GM21619 (cell line): ENCODE results near the gene CLASP2.
A peak's percentile ranks its signal among the peaks of the same experiment; 100 is the strongest.
"Not testable (repeated sequence)": the region's sequence is repeated elsewhere in the genome, so short reads cannot be mapped to it uniquely, and the experiment has no call there.

ENCODE experiments used
- ATAC-seq: cut with Tn5 transposase; IDR thresholded peaks from one replicate; pipeline ENCODE4 v1.9.1; 2021; ENCODE audit not compliant: unreplicated experiment

The CLASP2 gene

GRCh38 chr3:33717866-33718594 is at the start of gene CLASP2:
CLASP2 (minus strand) TSS chr3:33718254; CDS start chr3:33718002, 252 bp downstream.
- peak; percentile 95 for ATAC-seq

GRCh38 chr3:33758864-33759263 is 40.8 kb upstream of the CLASP2 start:
- no peak for ATAC-seq

- no peak for ATAC-seq
These were observed 40.2 kb upstream of the CLASP2 start for GRCh38 chr3:33758281-33758680.

- ATAC-seq, result not testable (repeated sequence)
These were observed 36.3 kb upstream of the CLASP2 start for GRCh38 chr3:33754391-33754790.

- no peak for ATAC-seq
These were observed 33.3 kb upstream of the CLASP2 start for GRCh38 chr3:33751336-33751735.

GRCh38 chr3:33750211-33750548 is 32.1 kb upstream of the CLASP2 start:
- ATAC-seq, result no peak

- no peak for ATAC-seq
These were observed 31.6 kb upstream of the CLASP2 start for GRCh38 chr3:33749546-33750210.

GRCh38 chr3:33746416-33747116 is 28.5 kb upstream of the CLASP2 start:
- ATAC-seq, result peak; percentile 66

GRCh38 chr3:33737146-33737545 is 19.1 kb upstream of the CLASP2 start:
- no peak for ATAC-seq

GRCh38 chr3:33732394-33732793 is 14.3 kb upstream of the CLASP2 start:
- ATAC-seq, result no peak

GRCh38 chr3:33729993-33730392 is 11.9 kb upstream of the CLASP2 start:
- ATAC-seq, result peak; percentile 74

- ATAC-seq, result no peak
These were observed 6.2 kb upstream of the CLASP2 start for GRCh38 chr3:33724256-33724655.

GRCh38 chr3:33722626-33723370 is 4.7 kb upstream of the CLASP2 start:
- ATAC-seq, result no peak

GRCh38 chr3:33722191-33722590 is 4.1 kb upstream of the CLASP2 start:
- no peak for ATAC-seq

- no peak for ATAC-seq
These were observed 497 bp upstream of the CLASP2 start for GRCh38 chr3:33718595-33718907.

- ATAC-seq, result peak; percentile 65
These were observed 513 bp downstream of the CLASP2 start for GRCh38 chr3:33717616-33717865.

GRCh38 chr3:33716227-33716626 is 1.8 kb downstream of the CLASP2 start:
- ATAC-seq, result no peak

- no peak for ATAC-seq
These were observed 7.0 kb downstream of the CLASP2 start for GRCh38 chr3:33711100-33711499.

GRCh38 chr3:33706056-33706455 is 12.0 kb downstream of the CLASP2 start:
- no peak for ATAC-seq

- ATAC-seq, result no peak
These were observed 13.2 kb downstream of the CLASP2 start for GRCh38 chr3:33704891-33705290.

- no peak for ATAC-seq
These were observed 18.8 kb downstream of the CLASP2 start for GRCh38 chr3:33699275-33699674.

- ATAC-seq, result no peak
These were observed 23.1 kb downstream of the CLASP2 start for GRCh38 chr3:33694944-33695343.
